ENCODE data around the gene CHTOP.
"Not testable (repeated sequence)": the region's sequence is repeated elsewhere in the genome, so short reads cannot be mapped to it uniquely, and the experiment has no call there.

CHTOP gene

GRCh38 chr1:153663211-153663610 lies 29.3 kb downstream of the CHTOP start:
- no peak for DNase-seq

- no peak for DNase-seq
Observed at GRCh38 chr1:153667439-153667838, 33.6 kb downstream of the CHTOP start.

GRCh38 chr1:153668672-153669071 lies 34.8 kb downstream of the CHTOP start:
- not testable (repeated sequence) for DNase-seq

GRCh38 chr1:153669606-153670005 lies 35.7 kb downstream of the CHTOP start:
- DNase-seq = no peak

- no peak for DNase-seq
Observed at GRCh38 chr1:153670257-153670858, 36.5 kb downstream of the CHTOP start.

- peak; percentile 100 for DNase-seq
Observed at GRCh38 chr1:153670859-153671627, 37.2 kb downstream of the CHTOP start, which contains the start of gene ILF2. ILF2 (minus strand) TSS chr1:153670993; CDS start chr1:153670922, 71 bp downstream.

GRCh38 chr1:153671628-153672353 lies 37.9 kb downstream of the CHTOP start:
- DNase-seq = not testable (repeated sequence)

GRCh38 chr1:153673511-153673910 lies 39.6 kb downstream of the CHTOP start:
- no peak for DNase-seq

GRCh38 chr1:153677718-153678518 lies 44.1 kb downstream of the CHTOP start:
- DNase-seq = no peak

- DNase-seq = no peak
Observed at GRCh38 chr1:153678519-153679336, 44.9 kb downstream of the CHTOP start, which contains the start of gene NPR1. NPR1 (plus strand) TSS chr1:153678688; CDS start chr1:153679109, 421 bp downstream.

- DNase-seq = no peak
Observed at GRCh38 chr1:153679337-153680119, 45.7 kb downstream of the CHTOP start.

GRCh38 chr1:153680120-153680403 lies 46.2 kb downstream of the CHTOP start:
- no peak for DNase-seq

- DNase-seq = no peak
Observed at GRCh38 chr1:153682730-153683129, 48.9 kb downstream of the CHTOP start.

- DNase-seq = no peak
Observed at GRCh38 chr1:153683854-153684253, 50.0 kb downstream of the CHTOP start.

- DNase-seq = no peak
Observed at GRCh38 chr1:153684892-153685291, 51.0 kb downstream of the CHTOP start.

- no peak for DNase-seq
Observed at GRCh38 chr1:153685544-153686340, 51.9 kb downstream of the CHTOP start.

GRCh38 chr1:153687346-153688125 lies 53.7 kb downstream of the CHTOP start:
- DNase-seq = no peak

GRCh38 chr1:153688276-153688675 lies 54.4 kb downstream of the CHTOP start:
- DNase-seq = no peak

GRCh38 chr1:153688736-153689328 lies 55.0 kb downstream of the CHTOP start:
- DNase-seq = no peak
